CD4-positive, alpha-beta T cell treated with Interleukin-15 for 1 hour (primary cell): ENCODE measurements around the gene ARRB1.
"Not testable (repeated sequence)": the region's sequence is repeated elsewhere in the genome, so short reads cannot be mapped to it uniquely, and the experiment has no call there.

Source experiments
- DNase-seq: peaks from one replicate; pipeline ENCODE4 v3.0.0-alpha.2; 2020

ARRB1 gene

DNA sequence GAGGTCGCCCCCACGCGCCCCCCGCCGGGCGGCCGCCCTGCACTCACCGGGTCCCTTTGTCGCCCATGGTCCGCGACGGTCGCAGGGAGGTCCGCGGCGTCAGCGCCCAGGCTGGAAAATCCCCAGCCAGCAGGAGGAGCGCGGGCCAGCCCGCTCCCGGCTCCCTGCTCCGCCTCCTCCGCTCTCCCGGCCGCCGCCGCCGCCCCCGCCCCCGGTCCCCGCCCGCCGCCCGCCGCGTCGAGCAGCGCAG, at the start of gene ARRB1:
Gene ARRB1 (minus strand): TSS at position 121 of the 250 bp plus-strand sequence. CDS start 54 bp downstream, at position 67.
- no peak for DNase-seq

DNA sequence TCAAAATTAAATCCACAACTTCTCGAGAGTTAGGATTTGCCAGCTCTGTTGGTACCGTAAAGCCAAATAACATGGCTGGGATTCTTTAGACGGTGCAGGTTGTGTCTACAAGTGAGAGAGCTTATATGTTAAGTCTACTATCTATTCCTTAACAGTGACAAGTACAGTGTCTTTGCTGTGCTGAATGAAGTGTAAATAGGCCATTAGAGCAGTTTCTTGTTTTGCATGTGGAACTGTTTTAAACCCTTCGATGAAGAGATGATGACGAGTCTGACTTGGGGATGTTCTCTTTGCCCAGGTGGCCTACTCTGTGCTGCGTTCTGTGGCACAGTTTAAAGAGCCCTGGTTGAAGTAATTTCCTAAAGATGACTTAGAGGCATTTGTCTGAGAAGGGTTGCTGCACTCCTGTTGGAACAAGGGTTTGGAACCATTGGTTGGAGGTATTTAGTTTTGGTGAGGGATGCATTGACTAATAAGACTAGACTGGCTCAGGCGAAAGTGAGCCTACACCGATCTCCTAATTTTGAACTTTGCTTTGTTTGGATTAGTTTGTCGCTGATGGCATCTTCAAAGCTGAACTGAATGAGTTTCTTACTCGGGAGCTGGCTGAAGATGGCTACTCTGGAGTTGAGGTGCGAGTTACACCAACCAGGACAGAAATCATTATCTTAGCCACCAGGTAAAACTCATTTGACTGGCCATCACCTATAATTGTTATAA, 48.8 kb upstream of the ARRB1 start:
- DNase-seq = no peak

DNA sequence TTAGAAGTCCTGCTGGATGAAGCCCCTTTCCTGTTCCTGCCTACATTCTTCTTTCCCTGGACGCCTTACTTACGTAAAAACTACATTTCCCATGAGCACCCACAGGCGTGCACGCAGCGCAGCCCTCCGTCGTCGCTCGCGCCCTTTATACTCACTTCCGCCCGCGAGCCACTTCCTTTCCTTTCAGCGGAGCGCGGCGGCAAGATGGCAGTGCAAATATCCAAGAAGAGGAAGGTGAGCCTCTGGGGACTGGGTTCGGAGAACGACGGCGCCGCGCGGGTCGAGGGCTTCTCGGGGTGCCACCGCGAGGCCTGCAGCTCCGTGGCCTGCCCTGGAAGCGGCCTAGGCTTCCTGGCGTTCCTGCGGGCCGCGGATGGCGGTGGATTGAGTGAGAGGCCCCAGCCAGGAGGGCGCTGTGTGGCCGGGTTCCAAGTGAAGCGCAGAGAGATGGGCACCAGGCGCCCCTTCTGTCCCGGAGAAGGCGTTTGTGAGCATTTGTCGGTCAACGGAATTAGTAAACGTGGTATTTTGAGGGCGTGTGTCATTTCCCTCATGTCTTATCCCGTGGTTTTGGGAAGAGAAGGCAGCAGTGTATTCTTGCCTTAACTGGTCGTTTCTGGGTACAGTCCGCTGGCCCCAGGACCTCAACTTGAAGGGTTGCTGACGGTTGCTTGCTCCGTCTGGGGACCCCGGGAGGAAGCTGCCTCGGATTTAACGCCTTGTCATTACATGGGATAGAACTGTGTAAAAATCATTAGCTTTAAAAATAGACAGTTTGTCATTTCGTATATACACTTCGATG, 48.1 kb upstream of the ARRB1 start, which contains the start of gene RPS3:
Gene RPS3 (plus strand): TSS at position 175 of the 802 bp plus-strand sequence. CDS start 30 bp downstream, at position 205.
- DNase-seq = peak; percentile 88

DNA sequence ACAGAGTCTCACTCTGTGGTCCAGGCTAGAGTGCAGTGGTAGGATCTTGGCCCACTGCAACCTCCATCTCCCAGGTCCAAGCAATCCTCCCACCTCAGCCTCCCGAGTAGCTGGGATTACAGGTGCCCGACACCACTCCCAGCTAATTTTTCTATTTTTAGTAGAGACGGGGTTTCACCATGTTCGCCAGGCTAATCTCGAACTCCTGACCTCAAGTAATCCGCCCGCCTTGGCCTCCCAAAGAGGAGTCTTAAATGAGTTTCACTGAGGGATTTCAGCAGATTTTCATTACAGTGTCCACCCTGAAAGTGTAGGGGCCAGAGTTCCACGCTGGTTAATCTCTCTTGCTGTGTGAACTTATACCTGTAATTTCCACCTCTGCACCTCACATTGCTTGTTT, 47.4 kb upstream of the ARRB1 start:
- DNase-seq = no peak

DNA sequence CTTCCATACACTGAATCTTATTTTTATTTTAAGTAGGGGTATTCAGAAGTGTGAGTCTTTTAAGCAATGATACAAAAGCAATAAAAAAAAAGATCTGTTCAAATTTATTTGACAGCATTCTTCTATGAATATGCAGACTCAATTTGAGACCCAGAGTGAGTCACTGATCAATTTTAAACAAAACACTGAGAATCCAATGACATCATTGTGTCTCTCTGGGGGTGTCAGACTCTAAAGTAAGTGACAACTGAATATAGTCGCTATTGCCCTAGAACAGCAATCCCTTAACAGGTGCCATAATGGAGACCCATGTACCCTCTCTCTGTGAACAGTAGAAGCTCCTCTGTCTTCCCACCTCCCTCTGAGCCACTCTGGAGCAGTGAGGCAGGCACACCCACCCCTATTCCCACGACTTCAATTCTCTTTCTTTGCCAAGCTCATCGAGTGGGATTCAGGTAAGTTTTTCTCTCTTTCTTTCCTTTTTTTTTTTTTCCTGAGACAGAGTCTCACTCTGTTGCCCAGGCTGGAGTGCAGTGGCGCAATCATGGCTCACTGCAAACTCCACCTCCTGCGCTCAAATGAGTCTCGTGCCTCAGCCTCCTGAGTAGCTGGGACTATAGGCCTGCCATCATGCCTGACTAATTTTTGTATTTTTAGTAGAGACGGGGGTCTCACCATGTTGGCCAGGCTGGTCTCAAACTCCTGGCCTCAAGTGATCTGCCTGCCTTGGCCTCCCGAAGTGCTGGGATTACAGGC, 42.8 kb upstream of the ARRB1 start:
- no peak for DNase-seq

DNA sequence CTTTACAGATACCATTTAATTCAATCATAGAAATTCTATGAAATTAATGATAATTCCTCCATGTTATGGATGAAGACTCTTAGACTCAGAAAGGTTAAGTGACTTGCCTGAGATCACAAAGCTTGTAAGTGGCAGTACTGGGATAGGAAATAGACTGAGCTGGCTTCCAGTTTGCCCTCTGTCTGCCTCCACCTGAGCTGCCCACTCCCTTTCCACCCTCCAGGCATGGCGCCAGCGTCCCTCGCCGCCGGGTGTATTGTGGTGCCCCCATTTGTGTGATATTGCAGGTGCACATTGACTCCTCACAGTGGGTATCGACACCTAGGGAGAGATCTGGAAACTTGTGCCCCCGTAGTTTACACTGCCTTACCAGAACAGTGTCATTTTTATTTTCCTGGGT, 38.5 kb upstream of the ARRB1 start:
- DNase-seq = no peak

DNA sequence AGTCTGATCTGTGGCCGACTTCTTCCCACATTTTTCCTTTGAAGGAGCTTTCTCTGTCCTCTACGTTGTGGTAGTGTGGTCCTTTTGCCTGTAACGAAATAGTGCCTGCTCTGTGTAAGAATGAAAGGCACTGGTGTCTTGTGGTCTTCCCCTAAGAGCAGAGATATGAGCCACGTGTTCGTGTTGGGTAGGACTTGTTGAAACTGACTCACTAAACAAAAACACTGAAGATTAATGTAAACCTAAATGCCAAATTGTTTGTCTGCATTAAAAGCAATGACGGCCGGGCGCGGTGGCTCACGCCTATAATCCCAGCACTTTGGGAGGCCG, 37.8 kb upstream of the ARRB1 start:
- DNase-seq = no peak

DNA sequence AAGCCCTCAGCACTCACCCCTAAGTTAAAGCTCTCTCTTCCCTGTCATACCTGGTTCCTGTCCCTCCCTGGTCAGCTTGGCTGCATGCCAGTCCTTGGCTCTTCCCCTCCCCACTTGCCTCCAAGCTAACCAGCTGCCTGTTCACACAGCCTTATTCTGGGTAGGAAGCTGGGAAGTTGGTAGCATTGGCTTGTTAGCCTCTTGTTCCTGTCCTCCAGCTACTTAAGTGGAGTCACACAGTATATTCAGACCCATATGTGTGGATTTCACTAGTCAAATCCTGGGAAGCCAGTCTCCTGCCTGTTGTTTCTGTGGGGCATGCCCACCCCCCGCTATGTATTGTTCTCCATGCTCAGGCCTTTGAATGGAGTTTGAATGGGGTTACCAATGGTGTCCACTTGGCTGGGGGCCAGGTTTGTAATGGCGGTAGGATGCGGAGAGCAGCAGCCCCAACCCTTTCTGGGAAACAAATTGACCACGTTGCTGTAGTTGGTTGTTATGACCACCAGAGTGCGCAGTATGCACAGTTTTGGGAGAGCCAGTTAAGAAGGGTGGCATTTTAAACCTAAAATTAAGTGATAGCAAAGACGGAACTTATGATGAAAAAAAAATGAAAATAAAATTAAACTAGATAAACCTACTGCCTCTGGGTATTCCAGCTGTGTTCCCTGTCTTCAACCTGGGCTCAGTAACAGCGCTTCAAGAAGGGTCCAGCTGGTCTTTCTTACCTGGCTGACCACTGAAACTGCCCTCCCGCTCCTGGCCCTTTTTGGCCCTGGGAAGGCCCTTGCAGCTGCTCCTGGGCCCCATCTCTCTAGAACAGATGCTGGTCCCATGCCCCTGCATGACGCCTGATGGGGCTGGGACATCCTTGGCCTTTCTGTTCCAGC, 37.2 kb upstream of the ARRB1 start:
- peak; percentile 78 for DNase-seq

DNA sequence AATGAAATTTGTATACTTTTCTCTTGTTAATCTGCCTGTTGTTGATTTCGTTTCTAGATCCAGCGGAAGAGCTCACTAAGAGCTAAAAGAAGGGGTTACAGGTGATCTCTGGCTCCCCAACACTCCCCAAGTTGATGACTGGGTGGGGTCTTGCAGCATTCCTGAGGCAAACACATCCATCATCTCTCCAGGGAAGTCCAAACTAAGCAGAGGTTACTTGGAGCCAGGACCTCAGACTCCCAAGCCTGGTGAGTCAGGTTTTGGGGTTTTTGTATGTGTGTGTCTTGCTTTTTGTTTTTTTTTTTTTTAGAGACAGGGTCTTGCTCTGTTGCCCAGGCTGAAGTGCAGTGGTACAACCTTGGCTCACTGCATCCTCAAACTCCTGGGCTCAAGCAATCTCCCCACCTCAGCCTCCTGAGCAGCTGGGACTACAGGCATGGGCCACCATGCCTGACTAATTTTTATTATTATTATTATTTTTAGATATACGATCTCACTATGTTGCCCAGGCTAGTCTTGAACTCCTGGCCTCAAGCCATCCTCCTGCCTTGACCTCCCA, 36.4 kb upstream of the ARRB1 start:
- no peak for DNase-seq

DNA sequence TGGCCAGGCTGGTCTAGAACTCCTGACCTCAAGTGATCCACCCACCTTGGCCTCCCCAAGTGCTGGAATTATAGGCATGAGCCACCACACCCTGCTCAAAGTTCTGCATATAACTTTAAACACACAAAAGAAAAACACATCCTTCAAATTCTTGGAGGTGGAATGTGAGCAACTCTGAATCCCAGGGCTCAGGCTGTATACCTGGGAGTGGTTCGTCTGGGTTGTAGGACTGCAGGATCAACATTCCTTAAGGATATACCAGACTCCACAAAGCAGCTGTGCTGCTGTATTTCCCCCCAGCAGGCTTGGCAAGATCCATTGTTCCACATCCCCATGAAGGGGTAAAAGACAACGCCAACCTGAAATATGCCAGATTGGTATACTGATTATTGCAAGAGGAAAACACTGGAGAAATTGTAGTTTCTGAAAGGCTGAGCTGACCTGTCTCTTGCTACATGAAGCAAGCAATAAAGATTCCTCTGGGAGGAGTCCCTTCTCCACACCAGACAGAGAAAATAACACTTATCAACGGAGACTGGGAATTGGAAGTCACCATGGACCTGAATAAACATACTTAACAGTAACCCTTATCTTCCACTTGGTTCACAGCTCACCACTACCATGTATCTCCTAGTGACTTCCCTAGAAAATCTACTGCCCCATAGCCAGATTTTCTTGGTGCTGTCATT, 35.6 kb upstream of the ARRB1 start:
- no peak for DNase-seq

DNA sequence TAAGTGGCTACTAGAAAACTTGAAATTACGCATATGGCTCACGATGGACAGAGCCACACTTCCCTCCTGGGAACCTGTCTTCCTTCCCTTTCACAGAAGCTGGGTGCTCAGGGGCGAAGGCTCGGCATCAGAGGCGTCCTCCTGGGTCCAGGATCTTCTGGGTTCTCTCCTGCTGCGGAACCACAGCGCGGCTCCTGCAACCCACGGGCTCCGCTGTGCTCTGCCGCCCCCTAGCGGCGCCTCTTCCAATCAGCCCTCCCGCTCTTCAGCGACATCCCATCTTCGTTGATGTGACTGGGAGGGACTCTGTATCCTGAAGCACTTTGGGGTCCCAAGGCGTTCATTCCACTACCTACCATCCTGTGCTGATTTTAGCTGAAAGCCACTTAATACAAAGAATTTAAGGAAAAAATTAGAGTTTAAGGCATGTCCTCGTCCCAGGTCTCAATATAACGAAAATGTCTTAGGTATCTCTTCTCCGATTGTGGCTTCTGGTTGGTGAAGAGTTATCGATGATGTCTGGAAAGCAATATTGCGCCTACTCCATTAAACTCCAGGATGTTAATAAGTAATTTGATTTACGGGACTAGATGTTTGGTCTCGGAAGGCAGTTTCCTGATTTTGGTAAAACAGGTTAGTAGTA, 33.1 kb upstream of the ARRB1 start:
- peak; percentile 75 for DNase-seq

DNA sequence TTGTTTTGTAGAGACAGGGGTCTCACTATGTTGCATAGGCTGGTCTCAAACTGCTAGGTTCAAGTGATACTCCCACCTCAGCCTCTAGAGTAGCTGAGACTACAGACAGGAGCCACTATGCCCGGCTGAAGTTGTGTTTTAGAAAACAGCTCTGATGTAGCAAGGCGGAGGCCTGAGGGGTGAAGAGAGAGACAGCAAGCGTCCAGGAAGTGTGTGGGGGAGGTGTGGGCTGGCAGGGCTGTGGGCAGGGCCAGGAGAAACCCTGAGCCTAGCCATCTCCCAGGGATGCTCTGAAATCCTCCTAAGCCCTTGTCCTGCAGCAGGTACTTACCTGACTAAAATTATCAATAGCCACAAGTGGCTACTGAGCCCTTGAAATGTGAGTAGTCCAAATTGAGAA, 31.8 kb upstream of the ARRB1 start:
- DNase-seq = peak; percentile 51

DNA sequence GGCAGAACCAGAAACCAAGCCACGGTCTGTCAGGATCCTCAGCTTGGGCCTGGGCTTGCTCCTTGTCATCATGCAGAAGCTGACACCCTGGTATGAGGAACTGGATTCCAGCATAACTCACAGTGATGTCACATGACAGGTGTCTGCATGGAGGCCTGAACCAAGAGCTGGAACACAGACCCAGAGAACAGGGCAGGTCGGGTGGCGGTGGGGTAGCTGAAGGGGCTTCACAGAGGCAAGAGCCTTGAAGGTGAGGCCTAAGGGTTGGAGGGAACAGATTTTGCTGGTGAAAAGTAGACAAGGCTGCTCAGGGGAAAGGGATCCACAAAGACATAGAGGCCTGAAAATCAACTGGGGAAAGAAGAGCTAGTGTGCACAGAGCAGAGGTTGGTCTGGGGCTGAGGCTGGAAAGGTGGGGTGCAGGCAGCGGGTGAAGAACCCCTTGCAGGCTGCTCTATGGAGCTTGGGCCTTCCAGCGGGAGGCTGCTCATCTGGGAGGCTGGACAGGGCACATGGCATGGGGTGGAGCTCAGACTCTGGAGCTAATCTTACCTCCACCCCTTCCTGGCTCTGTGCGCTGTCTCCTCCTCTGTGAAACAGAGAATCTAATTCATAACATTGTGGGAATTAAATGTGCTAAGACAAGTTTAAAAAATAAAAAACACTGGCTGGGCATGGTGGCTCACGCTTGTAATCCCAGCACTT, 29.4 kb upstream of the ARRB1 start:
- DNase-seq = peak; percentile 33

DNA sequence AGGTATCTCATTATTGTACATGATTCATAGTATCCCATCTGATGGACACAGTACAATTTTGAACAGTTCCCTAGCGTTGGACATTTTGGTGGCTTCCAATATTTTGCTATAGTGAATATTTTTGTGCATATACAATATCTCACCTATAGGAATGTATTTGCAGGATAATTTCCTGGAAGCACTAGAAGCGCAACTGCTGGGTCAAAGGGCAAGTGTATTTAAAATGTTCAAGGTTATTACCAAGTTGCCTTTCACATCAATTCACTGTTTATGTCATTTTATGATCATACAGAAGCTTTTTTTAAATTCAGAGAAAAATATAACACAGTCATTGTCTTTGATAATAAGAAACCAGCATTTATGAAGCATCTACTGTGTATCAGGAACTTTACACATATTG, 28.8 kb upstream of the ARRB1 start:
- DNase-seq = no peak

DNA sequence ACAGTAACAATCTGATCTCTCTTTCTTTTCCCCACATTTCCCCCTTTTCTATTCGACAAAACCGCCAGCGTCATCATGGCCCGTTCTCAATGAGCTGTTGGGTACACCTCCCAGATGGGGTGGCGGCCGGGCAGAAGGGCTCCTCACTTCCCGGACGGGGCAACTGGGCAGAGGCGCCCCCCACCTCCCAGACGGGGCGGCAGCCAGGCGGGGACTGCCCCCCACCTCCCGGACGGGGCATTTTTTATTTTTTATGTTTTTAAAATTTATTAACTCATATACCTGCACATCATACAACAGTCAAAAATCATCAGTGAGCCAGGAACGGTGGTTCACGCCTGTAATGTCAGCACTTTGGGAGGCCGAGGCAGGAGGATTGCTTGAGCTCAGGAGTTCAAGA, 27.3 kb upstream of the ARRB1 start:
- not testable (repeated sequence) for DNase-seq

DNA sequence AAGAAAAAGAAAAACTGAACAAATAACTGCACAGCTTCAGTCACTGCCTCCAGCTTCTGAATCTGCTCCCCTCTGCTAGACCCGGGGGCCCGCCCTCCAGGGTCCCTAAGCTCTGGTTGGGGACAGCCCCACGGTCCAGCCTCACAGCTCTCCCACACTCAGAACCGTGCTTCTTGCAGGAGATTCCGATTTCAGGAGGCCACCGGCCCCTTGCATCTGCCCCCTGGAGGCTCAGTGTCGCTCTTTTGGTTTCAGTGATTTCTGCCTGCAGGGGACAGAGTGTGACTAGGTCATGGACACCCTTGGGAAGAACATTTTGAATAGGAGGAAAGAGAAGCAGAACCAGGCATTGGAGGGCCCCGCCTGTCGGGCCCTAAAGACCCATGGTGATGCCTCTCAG, 24.7 kb upstream of the ARRB1 start:
- no peak for DNase-seq

DNA sequence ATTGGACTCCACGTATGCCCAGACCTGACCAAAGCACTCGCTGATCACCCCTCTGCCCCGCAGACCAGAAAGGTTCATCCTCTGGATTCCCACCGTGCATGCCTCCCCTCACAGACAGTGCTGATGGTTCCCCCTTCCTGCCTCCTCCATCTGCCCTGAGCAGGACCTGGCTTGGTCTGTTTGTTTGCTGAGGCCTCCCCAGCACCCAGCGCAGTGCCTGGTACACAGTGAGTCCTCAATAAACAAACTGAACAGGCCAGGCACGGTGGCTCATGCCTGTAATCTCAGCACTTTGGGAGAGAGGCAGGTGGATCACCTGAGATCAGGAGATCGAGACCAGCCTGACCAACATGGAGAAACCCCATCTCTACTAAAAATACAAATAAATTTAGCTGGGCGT, 24.2 kb upstream of the ARRB1 start:
- no peak for DNase-seq

DNA sequence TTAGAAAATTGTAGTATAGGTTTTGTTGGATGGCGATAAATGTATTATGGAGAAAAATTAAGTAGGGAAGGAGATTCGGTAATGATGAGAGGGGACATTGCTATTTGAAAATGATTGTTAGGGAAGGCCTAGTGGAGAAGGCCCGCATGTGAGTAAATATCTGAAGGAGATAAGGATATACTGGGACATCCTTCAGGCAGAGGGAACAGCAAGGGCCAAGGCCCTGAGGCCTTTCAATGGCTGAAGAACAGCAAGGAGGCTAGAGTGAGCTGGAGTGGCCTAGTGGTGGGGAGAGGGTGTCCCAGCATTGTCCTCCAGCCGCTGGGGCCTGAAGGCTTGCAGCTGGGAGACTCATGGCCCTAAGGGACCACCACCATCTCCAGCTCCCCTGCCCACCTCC, 23.2 kb upstream of the ARRB1 start:
- DNase-seq = no peak

DNA sequence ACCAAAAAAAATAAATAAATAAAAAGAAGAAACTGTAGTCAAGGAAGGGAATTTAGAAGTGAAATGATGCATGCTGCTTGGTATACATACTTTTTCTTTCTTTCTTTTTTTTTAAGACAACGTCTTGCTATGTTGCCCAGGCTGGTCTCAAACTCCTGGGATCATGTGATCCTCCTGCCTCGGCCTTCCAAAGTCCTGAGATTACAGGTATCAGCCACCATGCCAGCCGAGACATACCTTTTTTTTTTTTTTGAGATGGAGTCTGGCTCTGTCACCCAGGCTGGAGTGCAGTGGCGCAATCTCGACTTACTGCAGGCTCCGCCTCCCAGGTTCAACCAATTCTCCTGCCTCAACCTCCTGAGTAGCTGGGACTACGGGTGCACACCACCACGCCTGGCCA, 21.7 kb upstream of the ARRB1 start:
- DNase-seq = no peak

DNA sequence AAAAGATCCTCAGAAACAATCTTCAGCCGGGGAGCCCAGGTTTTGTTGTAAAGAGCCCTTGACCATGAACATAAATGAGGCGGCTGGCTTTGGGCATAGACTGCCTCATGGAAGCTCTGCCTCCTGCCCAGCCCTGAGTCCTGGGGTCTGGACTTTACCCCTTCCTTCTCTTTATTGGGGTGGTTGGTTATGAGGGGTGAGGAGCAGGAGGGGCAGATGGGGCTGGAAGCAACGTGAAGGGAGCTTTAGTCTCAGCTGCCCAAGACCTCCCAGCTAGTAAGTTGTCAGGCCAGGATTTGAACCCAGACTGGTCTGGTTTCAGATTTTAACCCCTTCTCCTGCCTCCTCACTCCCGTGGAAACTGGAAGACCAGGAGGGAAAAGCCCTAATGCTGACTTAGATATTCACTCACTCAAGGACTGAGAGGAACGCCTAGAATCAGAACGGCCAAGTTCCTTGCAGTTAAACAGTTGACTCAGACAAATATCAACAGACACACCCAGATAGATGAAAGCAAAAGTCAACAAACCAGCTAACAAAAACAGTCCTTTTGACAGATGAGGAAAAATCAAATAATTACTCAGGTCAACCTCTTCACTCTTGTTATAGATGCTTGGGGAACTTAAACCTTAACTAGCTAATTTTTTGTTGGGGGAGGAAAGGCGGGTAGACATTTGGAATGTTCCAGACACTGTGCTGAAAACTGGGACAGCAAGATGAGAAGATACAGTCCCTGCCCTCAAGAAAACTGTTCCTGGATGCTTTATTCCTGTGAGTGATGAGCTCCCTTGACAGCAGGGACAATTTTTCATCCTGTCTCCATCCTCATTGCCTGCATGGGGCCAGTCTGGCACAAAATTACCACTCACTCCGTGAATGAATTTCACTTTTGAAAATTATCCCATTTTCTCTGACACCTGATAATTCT, 20.8 kb upstream of the ARRB1 start:
- DNase-seq = no peak
